ENCODE results near the gene RER1.

Gene RER1

DNA sequence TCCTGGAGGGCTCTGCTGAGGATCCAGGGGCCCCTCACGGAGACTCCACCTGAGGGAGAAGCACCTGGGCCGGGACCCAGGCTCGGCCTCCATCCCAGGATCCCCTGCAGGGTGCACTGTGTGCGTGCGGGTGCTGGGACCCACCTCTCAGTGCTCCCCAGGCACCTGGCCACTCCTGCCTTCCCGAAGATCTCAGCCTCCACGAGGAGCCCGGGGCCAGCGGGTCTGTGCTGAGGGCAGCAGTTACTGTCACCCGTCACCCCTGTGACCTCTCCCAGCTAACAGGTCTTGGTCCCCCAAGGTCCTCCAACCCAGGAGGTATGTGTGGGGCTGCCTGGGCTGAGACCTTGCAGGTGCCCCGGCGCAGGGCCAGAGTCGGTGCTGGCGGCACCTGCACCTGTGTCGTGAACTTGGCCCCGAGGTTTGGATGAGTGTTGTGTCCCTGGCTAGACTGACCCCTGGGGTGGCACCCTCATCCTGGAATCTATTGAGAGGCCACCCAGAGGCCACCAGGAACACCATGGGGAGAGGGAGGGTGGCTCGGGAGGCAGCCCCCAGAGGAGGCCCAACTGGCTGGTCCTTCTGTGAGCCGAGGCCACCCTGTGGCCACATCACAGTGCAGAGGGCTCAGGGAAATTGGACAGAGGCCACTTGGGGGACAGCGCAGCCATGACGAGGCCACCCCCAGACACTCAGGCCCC lies 17.9 kb upstream of the RER1 start:
- Histone ChIP-seq H3K9me3 (ENCODE audit: insufficient read depth, low read depth, low read length) (no peaks in the 10 kb centered on the region), H3K36me3 (ENCODE audit: insufficient read depth, low read depth, low read length) (no peaks in the 10 kb centered on the region), H3K27me3 (ENCODE audit: insufficient read depth, low read length) (no peaks in the 10 kb centered on the region), H3K9ac (ENCODE audit: low read depth, low read length) (no peak overlapping the region), H3K4me3 (ENCODE audit: low read length) (no peak overlapping the region), H3K4me1 (ENCODE audit: insufficient read depth, low read length) (no peaks in the 10 kb centered on the region), H3K27ac (ENCODE audit: low read length) (no peak overlapping the region)

DNA sequence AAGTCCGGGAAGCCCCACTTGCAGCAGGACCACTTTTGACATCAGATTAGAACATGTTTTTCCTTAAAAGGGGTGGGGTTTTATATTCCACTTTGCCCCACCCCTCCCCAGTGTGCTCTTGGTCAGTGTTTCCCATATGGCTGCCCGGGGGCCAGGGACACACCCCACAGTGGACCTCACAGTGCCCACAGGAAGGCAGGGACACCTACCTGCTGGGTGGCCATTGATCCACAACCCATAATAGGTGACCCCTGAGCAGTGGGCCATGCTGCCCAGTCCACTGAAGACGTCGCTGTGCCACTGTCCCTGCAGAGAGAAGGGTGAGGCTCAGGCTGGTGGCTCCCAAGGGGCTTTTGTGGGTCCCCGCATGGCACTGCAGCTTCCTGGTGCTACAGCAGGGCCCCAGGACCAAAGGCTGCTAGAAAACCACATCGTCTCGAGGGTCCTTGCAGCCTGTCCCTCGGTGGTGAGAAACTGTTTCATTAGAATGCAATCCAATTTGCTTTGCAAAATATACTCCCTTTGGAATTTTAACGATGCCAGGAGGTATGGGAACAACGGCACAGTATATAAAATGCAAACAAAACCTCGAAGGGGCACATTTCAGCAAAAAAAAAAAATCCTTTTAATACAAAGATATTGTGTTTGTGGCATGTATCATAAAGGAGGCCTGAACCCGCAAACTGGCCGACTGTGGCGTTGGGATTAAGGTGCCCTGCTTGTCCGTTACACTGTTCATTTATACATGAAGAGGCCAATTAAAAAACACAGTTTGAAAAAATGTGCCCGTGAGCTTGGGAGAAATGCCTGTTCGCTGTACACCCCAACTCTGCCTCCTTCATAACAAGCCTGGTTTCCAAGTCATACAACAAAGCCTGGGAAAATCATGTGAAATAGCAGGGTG lies 17.1 kb upstream of the RER1 start:
- Histone ChIP-seq H3K27me3 (ENCODE audit: insufficient read depth, low read length) (no peaks in the 10 kb centered on the region), H3K9me3 (ENCODE audit: insufficient read depth, low read depth, low read length) (no peaks in the 10 kb centered on the region), H3K27ac (ENCODE audit: low read length) (no peak overlapping the region), H3K36me3 (ENCODE audit: insufficient read depth, low read depth, low read length) (no peaks in the 10 kb centered on the region), H3K9ac (ENCODE audit: low read depth, low read length) (no peak overlapping the region), H3K4me3 (ENCODE audit: low read length) (no peak overlapping the region), H3K4me1 (ENCODE audit: insufficient read depth, low read length) (no peaks in the 10 kb centered on the region)

DNA sequence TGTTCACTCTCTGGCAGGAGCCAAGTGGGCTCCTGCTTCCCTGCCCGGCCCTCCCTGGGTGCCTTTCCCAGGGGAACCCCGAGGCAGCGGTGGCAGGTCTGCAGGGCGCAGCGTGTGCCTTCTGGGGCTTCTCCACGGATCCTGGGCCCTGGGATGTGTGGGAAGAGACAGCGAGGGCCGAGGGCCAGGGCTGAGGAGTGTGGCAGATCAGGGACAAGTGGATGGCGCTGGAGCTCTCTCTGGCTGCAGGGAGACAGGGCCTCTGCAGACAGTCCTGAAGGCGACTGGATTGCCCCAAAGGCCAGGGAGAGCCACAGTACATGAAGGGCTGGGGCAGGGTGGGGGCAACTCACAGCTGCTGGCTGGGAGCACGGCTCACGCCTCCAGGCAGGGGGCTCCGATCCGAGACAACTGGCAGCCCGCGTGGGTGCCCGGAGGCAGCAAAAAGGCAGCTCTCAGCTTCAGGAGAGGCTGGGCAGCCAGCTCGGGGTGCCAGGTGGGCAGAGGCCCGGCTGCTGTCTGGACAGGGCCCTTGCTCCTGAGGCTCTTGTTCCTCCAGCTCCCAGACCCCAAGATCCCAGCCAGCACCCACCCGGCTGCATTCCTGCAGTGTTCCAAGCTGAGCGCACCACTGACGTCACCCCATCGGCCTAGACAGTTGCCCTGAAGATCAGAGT lies 16.3 kb upstream of the RER1 start:
- Histone ChIP-seq H3K4me3 (ENCODE audit: low read length) (no peak overlapping the region), H3K9me3 (ENCODE audit: insufficient read depth, low read depth, low read length) (no peaks in the 10 kb centered on the region), H3K4me1 (ENCODE audit: insufficient read depth, low read length) (no peaks in the 10 kb centered on the region), H3K27me3 (ENCODE audit: insufficient read depth, low read length) (no peaks in the 10 kb centered on the region), H3K36me3 (ENCODE audit: insufficient read depth, low read depth, low read length) (no peaks in the 10 kb centered on the region), H3K9ac (ENCODE audit: low read depth, low read length) (no peak overlapping the region), H3K27ac (ENCODE audit: low read length) (no peak overlapping the region)

DNA sequence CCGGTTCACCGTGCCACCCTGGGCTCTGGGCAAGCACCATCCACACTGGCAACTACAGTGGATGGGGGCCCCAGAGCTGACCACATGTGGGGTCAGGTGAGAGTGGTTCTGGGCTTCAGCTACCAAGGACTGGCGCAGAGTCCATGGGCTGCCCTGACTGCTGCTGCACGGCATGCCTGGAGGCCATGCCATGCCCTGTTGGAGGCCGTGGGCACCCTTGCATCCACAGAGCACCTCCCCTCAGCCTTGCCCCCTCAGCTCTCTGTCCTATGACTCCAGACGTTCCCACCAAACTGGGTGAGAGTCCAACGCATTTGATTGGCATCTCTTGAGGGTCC lies 15.7 kb upstream of the RER1 start:
- Histone ChIP-seq H3K9ac (ENCODE audit: low read depth, low read length) (no peak overlapping the region), H3K36me3 (ENCODE audit: insufficient read depth, low read depth, low read length) (no peaks in the 10 kb centered on the region), H3K27me3 (ENCODE audit: insufficient read depth, low read length) (no peaks in the 10 kb centered on the region), H3K9me3 (ENCODE audit: insufficient read depth, low read depth, low read length) (no peaks in the 10 kb centered on the region), H3K27ac (ENCODE audit: low read length) (no peak overlapping the region), H3K4me1 (ENCODE audit: insufficient read depth, low read length) (no peaks in the 10 kb centered on the region), H3K4me3 (ENCODE audit: low read length) (no peak overlapping the region)

DNA sequence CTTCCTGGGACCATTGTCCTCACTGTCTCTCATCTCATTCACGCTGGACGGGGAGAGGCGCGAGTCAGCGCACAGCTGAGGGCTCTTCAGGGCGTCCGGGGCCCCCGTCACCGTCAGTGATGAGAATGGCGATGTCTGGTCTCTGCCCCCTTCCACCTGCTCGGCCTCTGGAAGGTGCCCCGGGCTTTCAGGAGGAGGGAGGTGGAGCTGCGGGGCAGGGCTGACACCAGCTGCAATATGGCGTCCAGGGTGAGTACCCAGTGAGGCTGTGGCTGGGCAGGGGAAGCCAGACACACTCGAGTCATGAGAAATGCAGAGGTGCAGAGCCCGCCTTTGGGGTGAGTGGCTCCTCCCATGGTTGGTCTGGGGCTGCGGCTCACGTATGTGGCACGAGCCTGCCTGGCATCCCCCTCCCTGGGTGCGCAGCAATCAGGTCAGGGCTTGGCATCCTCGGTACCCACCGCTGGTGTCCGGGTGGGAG lies 15.3 kb upstream of the RER1 start:
- H3K4me1 ChIP-seq (ENCODE audit: insufficient read depth, low read length), result no peaks in the 10 kb centered on the region
- no peak overlapping the region for H3K4me3 ChIP-seq (ENCODE audit: low read length)
- H3K36me3 ChIP-seq (ENCODE audit: insufficient read depth, low read depth, low read length), result no peaks in the 10 kb centered on the region
- no peak overlapping the region for H3K9ac ChIP-seq (ENCODE audit: low read depth, low read length)
- H3K27me3 ChIP-seq (ENCODE audit: insufficient read depth, low read length), result no peaks in the 10 kb centered on the region
- H3K27ac ChIP-seq (ENCODE audit: low read length), result no peak overlapping the region
- H3K9me3 ChIP-seq (ENCODE audit: insufficient read depth, low read depth, low read length), result no peaks in the 10 kb centered on the region

DNA sequence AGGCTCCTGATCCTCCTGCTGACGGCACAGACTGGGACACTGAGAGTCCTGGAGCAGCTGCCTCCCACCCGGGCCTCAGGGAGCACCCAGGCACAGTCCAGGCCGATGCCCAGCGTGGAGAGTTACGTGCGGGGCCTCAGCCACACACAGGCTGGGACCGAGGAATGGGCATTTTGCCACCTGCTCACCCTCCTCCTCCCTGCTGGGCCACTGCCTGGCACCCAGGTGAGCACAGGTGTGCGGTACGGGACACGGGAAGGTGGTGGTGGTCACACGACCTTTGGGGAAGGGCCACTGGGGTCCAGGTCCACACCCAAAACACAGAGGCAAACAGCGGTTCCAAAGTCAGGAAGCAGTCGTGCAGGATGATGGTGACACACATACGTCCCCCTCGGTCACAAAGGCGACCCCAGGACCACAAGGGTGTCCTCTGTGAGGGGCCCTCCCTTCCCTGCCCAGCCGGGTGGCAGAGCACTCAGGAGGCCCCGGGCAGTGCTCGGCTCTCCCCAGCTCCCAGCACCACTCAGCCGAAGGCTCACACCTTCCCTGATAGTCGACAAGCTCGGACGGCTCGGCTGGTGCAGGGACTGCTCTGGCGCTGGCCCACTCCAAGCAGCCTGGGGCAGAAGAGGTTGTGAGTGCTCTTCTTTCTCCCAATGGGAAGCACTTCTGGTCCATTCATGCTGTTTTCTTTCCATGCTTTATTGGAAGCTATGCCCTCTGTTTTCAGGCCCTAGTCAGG lies 14.5 kb upstream of the RER1 start:
- H3K4me1 ChIP-seq (ENCODE audit: insufficient read depth, low read length), result no peaks in the 10 kb centered on the region
- H3K9me3 ChIP-seq (ENCODE audit: insufficient read depth, low read depth, low read length), result no peaks in the 10 kb centered on the region
- no peak overlapping the region for H3K4me3 ChIP-seq (ENCODE audit: low read length)
- no peaks in the 10 kb centered on the region for H3K36me3 ChIP-seq (ENCODE audit: insufficient read depth, low read depth, low read length)
- no peak overlapping the region for H3K9ac ChIP-seq (ENCODE audit: low read depth, low read length)
- H3K27ac ChIP-seq (ENCODE audit: low read length), result no peak overlapping the region
- no peaks in the 10 kb centered on the region for H3K27me3 ChIP-seq (ENCODE audit: insufficient read depth, low read length)

DNA sequence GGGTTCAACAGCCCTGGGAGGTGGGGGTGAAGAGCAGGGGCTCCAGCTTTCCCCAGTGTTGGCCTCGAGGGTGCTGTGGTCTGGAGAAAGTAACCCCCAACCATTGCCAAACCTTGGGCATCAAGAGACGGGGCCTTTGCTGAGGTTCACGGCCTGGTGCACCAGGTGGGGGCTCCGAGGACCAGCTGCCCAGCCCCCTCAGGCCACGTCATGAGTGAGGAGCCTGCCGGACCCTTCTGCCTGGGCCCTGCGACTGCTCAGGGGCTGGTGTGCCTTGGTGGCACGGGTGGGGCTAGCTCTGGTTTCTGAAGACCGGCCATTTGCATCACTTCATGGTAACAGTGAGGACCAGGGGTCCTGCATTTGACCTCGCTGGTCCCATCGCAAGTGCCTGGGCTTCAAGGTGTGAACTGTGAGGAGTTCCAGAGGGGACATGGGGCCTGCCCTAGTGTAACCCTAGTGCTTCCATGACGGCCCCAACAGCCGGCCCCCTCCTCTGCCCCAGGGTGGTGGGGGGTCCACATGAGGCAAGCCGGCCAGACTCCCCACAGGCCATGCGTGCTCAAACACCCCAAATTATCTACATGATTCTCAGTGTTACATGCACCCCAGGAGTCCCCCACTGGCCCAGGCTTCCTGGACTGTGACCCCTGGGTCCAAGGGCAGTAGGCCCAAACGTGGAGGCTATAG lies 13.7 kb upstream of the RER1 start:
- Histone ChIP-seq H3K27me3 (ENCODE audit: insufficient read depth, low read length) (no peaks in the 10 kb centered on the region), H3K9me3 (ENCODE audit: insufficient read depth, low read depth, low read length) (no peaks in the 10 kb centered on the region), H3K36me3 (ENCODE audit: insufficient read depth, low read depth, low read length) (no peaks in the 10 kb centered on the region), H3K4me1 (ENCODE audit: insufficient read depth, low read length) (no peaks in the 10 kb centered on the region), H3K4me3 (ENCODE audit: low read length) (no peak overlapping the region), H3K9ac (ENCODE audit: low read depth, low read length) (no peak overlapping the region), H3K27ac (ENCODE audit: low read length) (no peak overlapping the region)

DNA sequence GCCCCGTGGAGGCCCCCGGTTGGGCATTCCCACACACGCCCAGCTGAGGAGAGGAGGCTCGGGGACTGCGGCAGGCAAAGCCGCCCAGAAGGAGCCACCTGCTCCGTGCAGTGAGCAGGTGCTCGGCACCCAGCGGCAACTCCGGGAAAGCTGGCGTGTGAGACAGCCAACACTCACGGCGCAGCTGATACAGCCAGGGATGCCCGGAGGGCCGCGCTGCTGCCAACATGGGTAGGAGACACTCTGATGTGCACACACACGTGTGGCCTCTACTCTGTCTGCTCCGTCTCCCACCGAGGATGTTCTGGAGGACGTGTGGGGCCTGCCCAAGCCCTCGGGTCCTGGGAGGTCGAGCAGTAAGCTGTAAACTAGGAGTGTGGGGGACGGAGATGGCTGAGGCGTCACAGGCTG lies 13.2 kb upstream of the RER1 start:
- Histone ChIP-seq H3K4me3 (ENCODE audit: low read length) (no peak overlapping the region), H3K4me1 (ENCODE audit: insufficient read depth, low read length) (no peaks in the 10 kb centered on the region), H3K36me3 (ENCODE audit: insufficient read depth, low read depth, low read length) (no peaks in the 10 kb centered on the region), H3K27me3 (ENCODE audit: insufficient read depth, low read length) (no peaks in the 10 kb centered on the region), H3K9me3 (ENCODE audit: insufficient read depth, low read depth, low read length) (no peaks in the 10 kb centered on the region), H3K27ac (ENCODE audit: low read length) (no peak overlapping the region), H3K9ac (ENCODE audit: low read depth, low read length) (no peak overlapping the region)

DNA sequence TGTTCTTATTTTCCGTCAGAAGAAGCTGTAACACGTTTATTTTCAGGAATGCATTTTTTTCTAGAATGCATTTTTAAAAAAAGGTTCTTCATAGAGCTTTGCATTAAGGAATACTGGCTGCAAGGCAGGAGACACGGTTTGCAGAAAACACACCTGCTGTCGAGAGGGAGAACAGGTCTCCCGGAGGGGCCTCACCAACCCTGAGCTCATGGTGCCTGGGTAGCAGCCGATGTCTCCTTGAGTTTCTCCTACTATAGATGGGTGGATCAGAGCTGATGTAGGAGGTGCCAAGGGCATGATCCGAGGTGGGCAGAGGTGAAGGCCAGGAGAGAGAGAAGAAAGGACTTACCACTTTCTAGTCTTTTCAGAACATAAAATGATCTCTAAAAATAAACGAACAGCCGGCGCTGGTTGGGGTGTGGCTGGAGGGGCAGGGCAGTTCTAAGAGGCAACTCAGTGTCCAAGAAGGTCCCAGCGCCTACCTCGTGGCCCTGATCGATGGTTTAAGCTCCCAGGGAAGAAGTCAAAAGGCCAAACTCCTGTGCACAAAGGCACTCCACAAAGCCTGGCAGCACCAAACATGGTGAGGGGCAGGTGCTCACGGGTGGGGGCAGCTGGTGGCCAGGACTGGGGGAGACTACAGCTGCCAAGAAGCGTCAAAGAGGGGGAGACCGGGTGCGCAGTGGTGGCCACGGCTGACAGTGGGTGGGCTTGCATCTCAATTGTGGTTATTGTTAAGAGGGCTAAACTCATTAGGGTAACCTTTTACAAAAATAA lies 12.5 kb upstream of the RER1 start:
- Histone ChIP-seq H3K4me1 (ENCODE audit: insufficient read depth, low read length) (no peaks in the 10 kb centered on the region), H3K27ac (ENCODE audit: low read length) (no peak overlapping the region), H3K36me3 (ENCODE audit: insufficient read depth, low read depth, low read length) (no peaks in the 10 kb centered on the region), H3K27me3 (ENCODE audit: insufficient read depth, low read length) (no peaks in the 10 kb centered on the region), H3K9me3 (ENCODE audit: insufficient read depth, low read depth, low read length) (no peaks in the 10 kb centered on the region), H3K9ac (ENCODE audit: low read depth, low read length) (no peak overlapping the region), H3K4me3 (ENCODE audit: low read length) (no peak overlapping the region)

DNA sequence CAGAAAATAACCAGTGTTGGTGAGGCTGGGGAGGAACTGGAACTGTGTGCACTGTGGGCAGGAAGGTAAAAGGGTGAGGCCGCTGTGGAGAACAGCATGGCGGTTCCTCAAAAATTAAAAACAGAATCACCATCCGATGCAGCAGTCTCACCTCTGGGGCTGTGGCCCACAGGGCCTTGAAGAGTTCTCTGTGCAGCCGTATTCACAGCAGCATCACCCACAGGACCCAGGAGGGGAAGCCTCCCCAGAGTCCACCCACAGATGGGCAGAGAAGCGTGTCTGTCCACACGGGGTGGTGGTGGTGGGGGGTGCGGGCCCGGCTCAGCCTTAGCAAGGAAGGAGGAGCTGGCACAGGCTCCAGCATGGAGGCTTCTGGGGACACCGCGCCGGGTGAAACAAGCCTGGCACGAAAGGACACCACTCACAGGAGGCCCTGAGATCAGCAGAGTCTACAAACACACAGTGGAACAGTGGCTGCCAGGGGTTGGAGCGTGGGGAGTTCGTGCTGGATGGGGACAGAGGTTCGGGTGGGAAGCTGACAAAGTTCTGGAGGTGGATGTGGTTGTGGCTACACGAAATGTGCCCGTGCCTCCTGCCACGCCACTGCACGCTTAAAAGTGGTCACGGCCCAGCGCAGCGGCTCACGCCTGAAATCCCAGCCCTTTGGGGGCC lies 11.8 kb upstream of the RER1 start:
- H3K9ac ChIP-seq (ENCODE audit: low read depth, low read length), result no peak overlapping the region
- H3K4me3 ChIP-seq (ENCODE audit: low read length), result no peak overlapping the region
- H3K4me1 ChIP-seq (ENCODE audit: insufficient read depth, low read length), result no peaks in the 10 kb centered on the region
- no peaks in the 10 kb centered on the region for H3K36me3 ChIP-seq (ENCODE audit: insufficient read depth, low read depth, low read length)
- no peak overlapping the region for H3K27ac ChIP-seq (ENCODE audit: low read length)
- no peaks in the 10 kb centered on the region for H3K9me3 ChIP-seq (ENCODE audit: insufficient read depth, low read depth, low read length)
- H3K27me3 ChIP-seq (ENCODE audit: insufficient read depth, low read length), result no peaks in the 10 kb centered on the region
